VCaP (cell line): ENCODE data around the gene TDRD9.
A peak's percentile ranks its signal among the peaks of the same experiment; 100 is the strongest.

Experiments
- H3K27ac ChIP-seq: fragments of 450-650 bp; 2 replicates; pipeline ENCODE4 v1.5.1; 2017
- CTCF ChIP-seq: fragments of 450-650 bp; conservative IDR thresholded peaks from 2 replicates; pipeline ENCODE4 v1.5.1; 2017; ENCODE audit warnings: mild to moderate bottlenecking, moderate library complexity

Gene TDRD9

GRCh38 chr14:104091061-104091926, 163.0 kb downstream of the TDRD9 start:
- no peak for TF ChIP-seq CTCF
- H3K27ac ChIP-seq: no peak overlapping the region

- TF ChIP-seq CTCF: no peak
- H3K27ac ChIP-seq: no peak overlapping the region
Measured at GRCh38 chr14:104091927-104092771, 163.9 kb downstream of the TDRD9 start.

GRCh38 chr14:104092931-104093365, 164.7 kb downstream of the TDRD9 start:
- no peak for TF ChIP-seq CTCF

GRCh38 chr14:104093366-104094055, 165.3 kb downstream of the TDRD9 start:
- no peak overlapping the region for H3K27ac ChIP-seq
- TF ChIP-seq CTCF: no peak

More at GRCh38 chr14:104092931-104093365, 164.7 kb downstream of the TDRD9 start:
- no peak overlapping the region for H3K27ac ChIP-seq

GRCh38 chr14:104094056-104094708, 165.9 kb downstream of the TDRD9 start:
- TF ChIP-seq CTCF: no peak
- H3K27ac ChIP-seq: no peak overlapping the region

- no peak overlapping the region for H3K27ac ChIP-seq
- TF ChIP-seq CTCF: peak; percentile 95
Measured at GRCh38 chr14:104094709-104095425, 166.6 kb downstream of the TDRD9 start.
